NK-92 (cell line): ENCODE data around the gene SPATA18.
"Not testable (repeated sequence)": the region's sequence is repeated elsewhere in the genome, so short reads cannot be mapped to it uniquely, and the experiment has no call there.

ENCODE experiments used
- DNase-seq: peaks from one replicate; lab custom pipeline; 2025; ENCODE audit not compliant: unreplicated experiment; lab: John Stamatoyannopoulos, UW

The SPATA18 gene

GRCh38 chr4:52051615-52052474, 741 bp downstream of the SPATA18 start:
- DNase-seq = no peak

GRCh38 chr4:52052475-52052780, 1.3 kb downstream of the SPATA18 start:
- no peak for DNase-seq

GRCh38 chr4:52054254-52054653, 3.1 kb downstream of the SPATA18 start:
- no peak for DNase-seq

- no peak for DNase-seq
Measured at GRCh38 chr4:52057196-52057595, 6.1 kb downstream of the SPATA18 start.

GRCh38 chr4:52058275-52058674, 7.2 kb downstream of the SPATA18 start:
- no peak for DNase-seq

GRCh38 chr4:52059372-52059771, 8.3 kb downstream of the SPATA18 start:
- DNase-seq = no peak

GRCh38 chr4:52069571-52069970, 18.5 kb downstream of the SPATA18 start:
- no peak for DNase-seq

- DNase-seq = no peak
Measured at GRCh38 chr4:52071791-52072546, 20.9 kb downstream of the SPATA18 start.

- no peak for DNase-seq
Measured at GRCh38 chr4:52076731-52077130, 25.6 kb downstream of the SPATA18 start.

GRCh38 chr4:52079659-52080058, 28.6 kb downstream of the SPATA18 start:
- no peak for DNase-seq

GRCh38 chr4:52081216-52081615, 30.1 kb downstream of the SPATA18 start:
- no peak for DNase-seq

GRCh38 chr4:52086425-52086824, 35.3 kb downstream of the SPATA18 start:
- DNase-seq = not testable (repeated sequence)

GRCh38 chr4:52091801-52092200, 40.7 kb downstream of the SPATA18 start:
- DNase-seq = no peak

GRCh38 chr4:52093466-52093865, 42.4 kb downstream of the SPATA18 start:
- DNase-seq = no peak

GRCh38 chr4:52094376-52095145, 43.5 kb downstream of the SPATA18 start:
- DNase-seq = no peak

GRCh38 chr4:52095374-52095773, 44.3 kb downstream of the SPATA18 start:
- DNase-seq = no peak

GRCh38 chr4:52096048-52096447, 44.9 kb downstream of the SPATA18 start:
- no peak for DNase-seq

- no peak for DNase-seq
Measured at GRCh38 chr4:52098618-52099017, 47.5 kb downstream of the SPATA18 start.

GRCh38 chr4:52099860-52100461, 48.9 kb downstream of the SPATA18 start:
- no peak for DNase-seq

- no peak for DNase-seq
Measured at GRCh38 chr4:52102587-52102986, 51.5 kb downstream of the SPATA18 start.

- no peak for DNase-seq
Measured at GRCh38 chr4:52103319-52103718, 52.2 kb downstream of the SPATA18 start.
